M059J (cell line): ENCODE results near the gene MPC2. TPM values are rescaled to one million over a fixed set of nuclear protein-coding genes. Genes with fewer than 3 reads are reported as not detected.

Experiments used
- total RNA-seq: library from RNA; depleted of rRNA; stranded (reverse); fragments of >200 nt; shearing (Covaris generic); gene quantifications from 2 replicates; pipeline ENCODE4 v1.2.3, GENCODE V29; 2014; rRNA removed

The MPC2 gene
- total RNA-seq, 1 experiment from 2014 or later = 99.4 TPM

Other genes with a start within 250 kb of the MPC2 start
- gene MPZL1, start 215.1 kb downstream of the MPC2 start, total RNA-seq = 79.3 and 110 TPM in 2 replicates
- 0.15 TPM in 1 of 2 replicates, not detected in the other for gene ADCY10, start 22.9 kb downstream of the MPC2 start, total RNA-seq
- 27.7 and 53.5 TPM in 2 replicates for gene DCAF6, start 389 bp downstream of the MPC2 start, total RNA-seq
- gene GPR161, start 199.9 kb upstream of the MPC2 start, total RNA-seq = 9.2 and 15.2 TPM in 2 replicates
- gene TIPRL, start 241.9 kb upstream of the MPC2 start, total RNA-seq = 41.7 and 65.9 TPM in 2 replicates